ENCODE results near the gene SIPA1L3. TPM values are rescaled to one million over a fixed set of nuclear protein-coding genes. Genes with fewer than 3 reads are reported as not detected.

Gene SIPA1L3
- total and polyA plus RNA-seq, 2 experiments from 2014 or later, result 15.7 to 54.1 TPM

DNA sequence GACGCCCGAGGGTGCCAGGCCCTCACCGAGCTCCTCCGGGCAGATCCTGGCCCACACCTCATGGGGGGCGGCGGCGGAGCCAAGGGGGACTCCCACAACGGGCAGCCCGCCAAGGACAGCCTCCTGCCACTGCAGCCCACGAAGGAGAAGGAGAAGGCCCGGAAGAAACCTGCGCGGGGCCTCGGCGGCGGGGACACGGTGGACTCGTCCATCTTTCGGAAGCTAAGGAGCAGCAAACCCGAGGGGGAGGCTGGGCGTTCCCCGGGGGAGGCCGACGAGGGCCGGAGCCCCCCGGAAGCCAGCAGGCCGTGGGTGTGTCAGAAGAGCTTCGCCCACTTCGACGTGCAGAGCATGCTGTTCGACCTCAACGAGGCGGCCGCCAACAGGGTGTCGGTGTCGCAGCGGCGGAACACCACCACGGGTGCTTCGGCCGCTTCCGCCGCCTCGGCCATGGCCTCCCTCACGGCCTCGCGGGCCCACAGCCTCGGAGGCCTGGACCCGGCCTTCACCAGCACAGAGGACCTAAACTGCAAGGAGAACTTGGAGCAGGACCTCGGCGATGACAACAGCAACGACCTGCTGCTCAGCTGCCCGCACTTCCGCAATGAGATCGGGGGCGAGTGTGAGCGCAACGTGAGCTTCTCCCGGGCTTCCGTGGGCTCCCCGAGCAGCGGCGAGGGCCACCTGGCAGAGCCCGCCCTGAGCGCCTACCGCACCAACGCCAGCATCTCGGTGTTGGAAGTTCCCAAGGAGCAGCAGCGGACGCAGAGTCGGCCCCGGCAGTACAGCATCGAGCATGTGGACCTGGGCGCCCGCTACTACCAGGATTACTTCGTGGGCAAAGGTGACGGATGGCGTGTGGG is 175.5 kb downstream of the SIPA1L3 start:
- Histone ChIP-seq H3K36me3 (ENCODE audit: insufficient read depth) (no peaks in the 10 kb centered on the region), H4K20me1 (replicated peaks; ENCODE audit: insufficient read depth) (no peaks in the 10 kb centered on the region), H3K4me1 (ENCODE audit: insufficient read depth) (peaks cover 9% of the 10 kb centered on the region; the same call in 1 of the 2 replicates), H3K27me3 (ENCODE audit: insufficient read depth) (no peaks in the 10 kb centered on the region), H3K4me3 (no peak overlapping the region), H3K79me2 (replicated peaks; ENCODE audit: insufficient read depth) (no peaks in the 10 kb centered on the region; the same call in 1 of the 2 replicates), H3K4me2 (no peak overlapping the region), H3F3A (replicated peaks; ENCODE audit: low read depth) (no peaks in the 10 kb centered on the region), H3K9me2 (ENCODE audit: insufficient read depth) (no peaks in the 10 kb centered on the region), H3K27ac (ENCODE audit: low read depth) (no peak overlapping the region), H2AFZ (no peak overlapping the region)
- H3K27ac Mint-ChIP-seq, result no peak overlapping the region
- H3K4me3 Mint-ChIP-seq, result no peak overlapping the region
- peaks cover 18% of the 10 kb centered on the region for H3K4me1 Mint-ChIP-seq
- H3K9me3 Mint-ChIP-seq, result no peaks in the 10 kb centered on the region; the same call in 1 of the 3 replicates
- ATAC-seq (no peak), DNase-seq (ENCODE audit: low spot score) (no peak)
- TF ChIP-seq EZH2 (IDR thresholded peaks at IDR 0.05; ENCODE audit: low read depth, unreplicated experiment), result no peak
- no peak for TF ChIP-seq JUNB (IDR thresholded peaks at IDR 0.05; ENCODE audit: unreplicated experiment)
- TF ChIP-seq, protein P1, sequence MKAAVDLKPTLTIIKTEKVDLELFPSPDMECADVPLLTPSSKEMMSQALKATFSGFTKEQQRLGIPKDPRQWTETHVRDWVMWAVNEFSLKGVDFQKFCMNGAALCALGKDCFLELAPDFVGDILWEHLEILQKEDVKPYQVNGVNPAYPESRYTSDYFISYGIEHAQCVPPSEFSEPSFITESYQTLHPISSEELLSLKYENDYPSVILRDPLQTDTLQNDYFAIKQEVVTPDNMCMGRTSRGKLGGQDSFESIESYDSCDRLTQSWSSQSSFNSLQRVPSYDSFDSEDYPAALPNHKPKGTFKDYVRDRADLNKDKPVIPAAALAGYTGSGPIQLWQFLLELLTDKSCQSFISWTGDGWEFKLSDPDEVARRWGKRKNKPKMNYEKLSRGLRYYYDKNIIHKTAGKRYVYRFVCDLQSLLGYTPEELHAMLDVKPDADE (IDR thresholded peaks at IDR 0.05), result no peak
- TF ChIP-seq, protein P2, sequence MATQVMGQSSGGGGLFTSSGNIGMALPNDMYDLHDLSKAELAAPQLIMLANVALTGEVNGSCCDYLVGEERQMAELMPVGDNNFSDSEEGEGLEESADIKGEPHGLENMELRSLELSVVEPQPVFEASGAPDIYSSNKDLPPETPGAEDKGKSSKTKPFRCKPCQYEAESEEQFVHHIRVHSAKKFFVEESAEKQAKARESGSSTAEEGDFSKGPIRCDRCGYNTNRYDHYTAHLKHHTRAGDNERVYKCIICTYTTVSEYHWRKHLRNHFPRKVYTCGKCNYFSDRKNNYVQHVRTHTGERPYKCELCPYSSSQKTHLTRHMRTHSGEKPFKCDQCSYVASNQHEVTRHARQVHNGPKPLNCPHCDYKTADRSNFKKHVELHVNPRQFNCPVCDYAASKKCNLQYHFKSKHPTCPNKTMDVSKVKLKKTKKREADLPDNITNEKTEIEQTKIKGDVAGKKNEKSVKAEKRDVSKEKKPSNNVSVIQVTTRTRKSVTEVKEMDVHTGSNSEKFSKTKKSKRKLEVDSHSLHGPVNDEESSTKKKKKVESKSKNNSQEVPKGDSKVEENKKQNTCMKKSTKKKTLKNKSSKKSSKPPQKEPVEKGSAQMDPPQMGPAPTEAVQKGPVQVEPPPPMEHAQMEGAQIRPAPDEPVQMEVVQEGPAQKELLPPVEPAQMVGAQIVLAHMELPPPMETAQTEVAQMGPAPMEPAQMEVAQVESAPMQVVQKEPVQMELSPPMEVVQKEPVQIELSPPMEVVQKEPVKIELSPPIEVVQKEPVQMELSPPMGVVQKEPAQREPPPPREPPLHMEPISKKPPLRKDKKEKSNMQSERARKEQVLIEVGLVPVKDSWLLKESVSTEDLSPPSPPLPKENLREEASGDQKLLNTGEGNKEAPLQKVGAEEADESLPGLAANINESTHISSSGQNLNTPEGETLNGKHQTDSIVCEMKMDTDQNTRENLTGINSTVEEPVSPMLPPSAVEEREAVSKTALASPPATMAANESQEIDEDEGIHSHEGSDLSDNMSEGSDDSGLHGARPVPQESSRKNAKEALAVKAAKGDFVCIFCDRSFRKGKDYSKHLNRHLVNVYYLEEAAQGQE (IDR thresholded peaks at IDR 0.05; ENCODE audit: unreplicated experiment), result no peak
- no peak for TF ChIP-seq STAT1 (IDR thresholded peaks at IDR 0.05; ENCODE audit: unreplicated experiment)
- no peak for TF ChIP-seq CREB1 (CRISPR knock-in tag; IDR thresholded peaks at IDR 0.05; ENCODE audit: low read depth)
- no peak for TF ChIP-seq NANOG (IDR thresholded peaks at IDR 0.05; ENCODE audit: borderline replicate concordance)
- no peak for TF ChIP-seq POLR2AphosphoS5 (IDR thresholded peaks at IDR 0.05; ENCODE audit: low read depth)
- no peak for TF ChIP-seq EZH2phosphoT487 (IDR thresholded peaks at IDR 0.05; ENCODE audit: unreplicated experiment)
- TF ChIP-seq, protein P3, sequence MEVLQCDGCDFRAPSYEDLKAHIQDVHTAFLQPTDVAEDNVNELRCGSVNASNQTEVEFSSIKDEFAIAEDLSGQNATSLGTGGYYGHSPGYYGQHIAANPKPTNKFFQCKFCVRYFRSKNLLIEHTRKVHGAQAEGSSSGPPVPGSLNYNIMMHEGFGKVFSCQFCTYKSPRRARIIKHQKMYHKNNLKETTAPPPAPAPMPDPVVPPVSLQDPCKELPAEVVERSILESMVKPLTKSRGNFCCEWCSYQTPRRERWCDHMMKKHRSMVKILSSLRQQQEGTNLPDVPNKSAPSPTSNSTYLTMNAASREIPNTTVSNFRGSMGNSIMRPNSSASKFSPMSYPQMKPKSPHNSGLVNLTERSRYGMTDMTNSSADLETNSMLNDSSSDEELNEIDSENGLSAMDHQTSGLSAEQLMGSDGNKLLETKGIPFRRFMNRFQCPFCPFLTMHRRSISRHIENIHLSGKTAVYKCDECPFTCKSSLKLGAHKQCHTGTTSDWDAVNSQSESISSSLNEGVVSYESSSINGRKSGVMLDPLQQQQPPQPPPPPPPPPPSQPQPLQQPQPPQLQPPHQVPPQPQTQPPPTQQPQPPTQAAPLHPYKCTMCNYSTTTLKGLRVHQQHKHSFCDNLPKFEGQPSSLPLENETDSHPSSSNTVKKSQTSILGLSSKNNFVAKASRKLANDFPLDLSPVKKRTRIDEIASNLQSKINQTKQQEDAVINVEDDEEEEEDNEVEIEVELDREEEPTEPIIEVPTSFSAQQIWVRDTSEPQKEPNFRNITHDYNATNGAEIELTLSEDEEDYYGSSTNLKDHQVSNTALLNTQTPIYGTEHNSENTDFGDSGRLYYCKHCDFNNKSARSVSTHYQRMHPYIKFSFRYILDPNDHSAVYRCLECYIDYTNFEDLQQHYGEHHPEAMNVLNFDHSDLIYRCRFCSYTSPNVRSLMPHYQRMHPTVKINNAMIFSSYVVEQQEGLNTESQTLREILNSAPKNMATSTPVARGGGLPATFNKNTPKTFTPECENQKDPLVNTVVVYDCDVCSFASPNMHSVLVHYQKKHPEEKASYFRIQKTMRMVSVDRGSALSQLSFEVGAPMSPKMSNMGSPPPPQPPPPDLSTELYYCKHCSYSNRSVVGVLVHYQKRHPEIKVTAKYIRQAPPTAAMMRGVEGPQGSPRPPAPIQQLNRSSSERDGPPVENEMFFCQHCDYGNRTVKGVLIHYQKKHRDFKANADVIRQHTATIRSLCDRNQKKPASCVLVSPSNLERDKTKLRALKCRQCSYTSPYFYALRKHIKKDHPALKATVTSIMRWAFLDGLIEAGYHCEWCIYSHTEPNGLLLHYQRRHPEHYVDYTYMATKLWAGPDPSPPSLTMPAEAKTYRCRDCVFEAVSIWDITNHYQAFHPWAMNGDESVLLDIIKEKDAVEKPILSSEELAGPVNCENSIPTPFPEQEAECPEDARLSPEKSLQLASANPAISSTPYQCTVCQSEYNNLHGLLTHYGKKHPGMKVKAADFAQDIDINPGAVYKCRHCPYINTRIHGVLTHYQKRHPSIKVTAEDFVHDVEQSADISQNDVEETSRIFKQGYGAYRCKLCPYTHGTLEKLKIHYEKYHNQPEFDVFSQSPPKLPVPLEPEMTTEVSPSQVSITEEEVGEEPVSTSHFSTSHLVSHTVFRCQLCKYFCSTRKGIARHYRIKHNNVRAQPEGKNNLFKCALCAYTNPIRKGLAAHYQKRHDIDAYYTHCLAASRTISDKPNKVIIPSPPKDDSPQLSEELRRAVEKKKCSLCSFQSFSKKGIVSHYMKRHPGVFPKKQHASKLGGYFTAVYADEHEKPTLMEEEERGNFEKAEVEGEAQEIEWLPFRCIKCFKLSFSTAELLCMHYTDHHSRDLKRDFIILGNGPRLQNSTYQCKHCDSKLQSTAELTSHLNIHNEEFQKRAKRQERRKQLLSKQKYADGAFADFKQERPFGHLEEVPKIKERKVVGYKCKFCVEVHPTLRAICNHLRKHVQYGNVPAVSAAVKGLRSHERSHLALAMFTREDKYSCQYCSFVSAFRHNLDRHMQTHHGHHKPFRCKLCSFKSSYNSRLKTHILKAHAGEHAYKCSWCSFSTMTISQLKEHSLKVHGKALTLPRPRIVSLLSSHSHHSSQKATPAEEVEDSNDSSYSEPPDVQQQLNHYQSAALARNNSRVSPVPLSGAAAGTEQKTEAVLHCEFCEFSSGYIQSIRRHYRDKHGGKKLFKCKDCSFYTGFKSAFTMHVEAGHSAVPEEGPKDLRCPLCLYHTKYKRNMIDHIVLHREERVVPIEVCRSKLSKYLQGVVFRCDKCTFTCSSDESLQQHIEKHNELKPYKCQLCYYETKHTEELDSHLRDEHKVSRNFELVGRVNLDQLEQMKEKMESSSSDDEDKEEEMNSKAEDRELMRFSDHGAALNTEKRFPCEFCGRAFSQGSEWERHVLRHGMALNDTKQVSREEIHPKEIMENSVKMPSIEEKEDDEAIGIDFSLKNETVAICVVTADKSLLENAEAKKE (CRISPR knock-in tag; IDR thresholded peaks at IDR 0.05), result no peak
- TF ChIP-seq ZNF114 (CRISPR knock-in tag; IDR thresholded peaks at IDR 0.05), result no peak
- no peak for TF ChIP-seq CTCF (conservative IDR thresholded peaks at IDR 0.05; ENCODE audit: low read depth in 2 of 2)
- TF ChIP-seq ZNF331 (CRISPR knock-in tag; IDR thresholded peaks at IDR 0.05; ENCODE audit: low read depth), result no peak
- H3K36me3 Mint-ChIP-seq (ENCODE audit: low read depth), result peaks cover 6% of the 10 kb centered on the region; the same call in 2 of the 3 replicates
- peaks cover 4% of the 10 kb centered on the region for H3K27me3 Mint-ChIP-seq (ENCODE audit: insufficient read depth, low read depth, poor library complexity)

Measured in GM23338 (cell line).